ENCODE results near the gene LPIN3.

DNA sequence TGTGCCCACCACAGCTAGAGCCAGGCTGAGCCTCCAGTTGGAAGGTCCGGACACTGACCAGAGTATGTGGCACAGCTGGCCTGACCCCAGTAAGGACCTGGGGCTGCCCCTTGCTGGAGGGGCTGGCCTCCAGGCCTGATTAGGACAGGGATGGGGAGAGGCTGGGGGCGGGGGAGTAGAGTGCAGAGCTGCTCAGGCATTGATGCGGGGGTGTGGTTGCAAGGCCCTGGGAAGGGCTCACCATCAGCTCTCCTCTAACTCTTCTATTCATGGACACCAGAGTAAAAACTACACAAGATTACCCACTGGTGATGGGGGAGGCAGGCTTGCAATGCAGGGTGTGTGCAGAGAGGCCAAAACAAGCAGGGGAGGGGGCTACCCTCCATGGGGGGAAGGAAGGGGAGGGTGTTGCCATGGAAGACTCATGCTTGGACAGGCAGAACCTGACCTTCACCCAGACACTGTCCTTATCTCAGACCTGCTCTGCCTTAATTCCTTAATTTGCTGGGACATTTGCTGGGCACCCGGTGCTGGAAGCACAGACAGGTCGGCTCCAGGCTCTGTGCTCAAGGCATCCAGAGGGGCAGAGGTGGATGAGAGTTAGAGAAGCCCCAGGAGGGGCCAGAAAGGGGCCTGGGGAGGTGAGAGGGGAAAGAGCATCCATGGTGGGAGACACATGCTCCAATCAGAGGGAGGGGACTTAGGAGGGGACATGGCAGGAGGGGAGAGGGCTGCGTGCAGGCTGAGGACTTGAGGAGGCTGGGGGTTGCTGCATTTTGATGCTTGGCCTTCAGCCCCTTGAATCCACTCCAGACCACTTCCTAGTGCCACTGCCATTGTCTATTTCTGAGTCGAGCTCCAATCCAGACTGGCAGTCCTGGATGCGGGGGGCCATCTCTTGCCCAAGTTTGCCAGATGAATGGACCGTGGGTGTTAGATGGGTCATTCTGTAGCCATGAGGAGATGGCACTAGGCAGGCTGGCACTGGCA, 33.6 kb downstream of the LPIN3 start:
- TF ChIP-seq CTCF (IDR thresholded peaks at IDR 0.05; ENCODE audit: low read depth, low read length) (no peak), MYC (IDR thresholded peaks at IDR 0.05; ENCODE audit: low read depth, low read length) (no peak)

Data from NB4 (cell line).